Cardiac muscle cell (in vitro differentiated cells and primary cell): ENCODE results near the gene ESX1. TPM values are rescaled to one million over a fixed set of nuclear protein-coding genes. Genes with fewer than 3 reads are reported as not detected.

ENCODE experiments used
- polyA plus RNA-seq: library from polyadenylated mRNA; unstranded; fragments of >200 nt; fragmentation: Nextera tagmentation; extraction: Ambion mirVana; gene quantifications from 2 replicates; pipeline ENCODE4 v1.2.1, GENCODE V29; 2016
- total RNA-seq: library from RNA; depleted of rRNA; stranded (reverse); fragments of >200 nt; gene quantifications from 2 replicates; pipeline ENCODE4 v1.2.3, GENCODE V29; 2016

Gene ESX1
- total and polyA plus RNA-seq, 2 experiments from 2014 or later, result not detected

Other genes starting within 250 kb of the ESX1 start
- gene H2BW1, start 241.2 kb downstream of the ESX1 start, total RNA-seq, result not detected in 2 replicates
- not detected in 2 replicates for gene H2BW1, start 241.2 kb downstream of the ESX1 start, polyA plus RNA-seq
- not detected in 2 replicates for gene H2BW2, start 215.0 kb downstream of the ESX1 start, total RNA-seq
- gene H2BW2, start 215.0 kb downstream of the ESX1 start, polyA plus RNA-seq, result not detected in 2 replicates
- 6.2 and 9.2 TPM in 2 replicates for gene TMSB15C, start 178.7 kb downstream of the ESX1 start, total RNA-seq
- gene TMSB15C, start 178.7 kb downstream of the ESX1 start, polyA plus RNA-seq, result 3.3 and 3.8 TPM in 2 replicates
- gene ZCCHC18, start 142.4 kb downstream of the ESX1 start, total RNA-seq, result 4.1 and 4.5 TPM in 2 replicates
- gene ZCCHC18, start 142.4 kb downstream of the ESX1 start, polyA plus RNA-seq, result 4.8 and 5.5 TPM in 2 replicates
- gene SLC25A53, start 97.9 kb downstream of the ESX1 start, total RNA-seq, result 8.7 and 15.2 TPM in 2 replicates
- gene SLC25A53, start 97.9 kb downstream of the ESX1 start, polyA plus RNA-seq, result 5.1 and 9.5 TPM in 2 replicates
- 25.5 and 28.1 TPM in 2 replicates for gene FAM199X, start 88.5 kb downstream of the ESX1 start, total RNA-seq
- 18.4 and 21.3 TPM in 2 replicates for gene FAM199X, start 88.5 kb downstream of the ESX1 start, polyA plus RNA-seq